Measurements from ENCODE around the gene CUL7.

CUL7 gene

DNA sequence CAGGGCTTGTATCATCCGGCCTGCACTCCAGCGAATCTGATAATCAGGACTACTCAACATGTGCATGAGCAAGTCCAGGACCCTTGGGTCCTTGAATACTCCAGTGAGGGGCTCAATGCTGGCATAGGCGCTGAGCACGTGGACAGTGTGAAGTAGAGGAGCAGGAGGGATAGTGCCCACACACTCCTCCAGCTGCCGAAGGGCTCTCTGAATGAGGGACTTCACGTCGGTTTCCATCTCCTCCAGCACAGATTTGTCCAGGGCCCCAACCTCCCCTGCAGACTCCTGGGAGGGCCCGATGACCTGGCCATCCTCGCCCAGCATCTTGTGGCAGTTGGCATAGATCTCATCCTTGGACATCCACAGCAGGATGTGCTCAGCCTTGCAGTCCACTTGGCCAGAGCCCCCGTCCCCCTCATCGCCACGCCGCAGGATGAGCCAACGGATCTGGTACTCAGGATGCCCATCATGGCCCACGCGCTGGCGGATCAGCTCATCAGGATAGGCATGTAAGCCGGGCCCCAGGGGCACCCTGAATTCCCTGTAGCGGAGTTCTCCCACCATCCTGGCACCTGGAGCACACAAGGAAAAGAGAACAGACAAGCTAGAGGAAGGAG is 1.3 kb downstream of the CUL7 start:
- Histone ChIP-seq H2BK5ac (ENCODE audit: low read length) (no peak overlapping the region), H2BK12ac (ENCODE audit: low read length) (no peak overlapping the region), H3K9ac (ENCODE audit: low read depth, low read length, poor library complexity) (peak overlapping the region; percentile 98), H3K9me3 (replicated peaks in 1 of 2; ENCODE audit: control insufficient read depth in 2 of 2, insufficient read depth in 1 of 2, low read depth in 1 of 2, low read length in 2 of 2) (no peaks in the 10 kb centered on the region), H2BK120ac (ENCODE audit: low read depth, low read length) (no peak overlapping the region), H3K18ac (ENCODE audit: low read length) (no peak overlapping the region), H4K8ac (ENCODE audit: low read depth, low read length) (no peak overlapping the region), H3K4me2 (ENCODE audit: insufficient read depth, low read length, poor library complexity, severe bottlenecking) (no peak overlapping the region), H2AK5ac (ENCODE audit: low read depth, low read length) (peak overlapping the region; percentile 91), H3K4me1 (ENCODE audit: control insufficient read depth in 2 of 2, insufficient read depth in 1 of 2, low read depth in 1 of 2, low read length in 2 of 2) (peaks cover 4 to 6% of the 10 kb centered on the region in 2 donors), H2BK15ac (ENCODE audit: low read length) (no peak overlapping the region), H3K27ac (replicated peaks; ENCODE audit: low read length) (no peak overlapping the region), H4K91ac (ENCODE audit: low read depth, low read length, poor library complexity) (no peak overlapping the region), H2AFZ (ENCODE audit: low read length) (no peak overlapping the region), H3K27me3 (ENCODE audit: control insufficient read depth in 3 of 3, insufficient read depth in 3 of 3, low read depth in 1 of 3, low read length in 3 of 3) (no peaks in the 10 kb centered on the region), H3K14ac (ENCODE audit: low read length) (no peak overlapping the region), H3K4me3 (ENCODE audit: low read length in 2 of 2) (peak overlapping the region in 1 of 2 donors; percentile 87), H3K4ac (ENCODE audit: low read length) (no peak overlapping the region), H3K79me1 (ENCODE audit: low read depth, low read length) (peaks cover 3% of the 10 kb centered on the region), H3K36me3 (replicated peaks in 1 of 2; ENCODE audit: control insufficient read depth in 2 of 2, insufficient read depth in 2 of 2, low read length in 2 of 2) (peaks cover 34 to 68% of the 10 kb centered on the region in 2 donors), H3K23ac (ENCODE audit: low read depth, low read length, poor library complexity) (peak overlapping the region; percentile 28)
- no CpG with 5 or more reads among the region's 19 CpGs for WGBS, 2 donors (ENCODE audit: extremely low coverage in 2 of 2, insufficient read length in 2 of 2, insufficient replicate concordance in 1 of 2)
- DNase-seq (ENCODE audit: low spot score): no peak

DNA sequence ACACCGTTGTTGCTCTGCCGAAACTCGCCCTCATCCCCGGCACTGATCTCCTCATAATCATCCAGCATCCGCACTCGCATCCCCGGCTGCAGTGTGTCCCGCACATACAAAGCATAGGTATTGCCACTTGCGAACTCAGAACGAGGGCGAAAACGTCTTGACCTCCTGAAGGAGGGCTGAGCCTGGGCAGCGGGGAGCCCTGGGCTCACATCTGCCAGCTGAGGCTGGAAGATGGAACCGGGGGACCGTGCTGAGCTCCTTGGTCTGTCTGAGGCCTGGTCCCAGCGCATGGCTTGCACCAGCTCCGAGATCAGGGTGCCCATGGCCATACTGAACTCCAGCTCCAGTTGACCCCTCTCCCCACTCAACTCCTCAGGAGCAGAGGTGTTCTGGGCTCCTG is 2.7 kb downstream of the CUL7 start:
- H3K36me3 ChIP-seq (replicated peaks in 1 of 2; ENCODE audit: control insufficient read depth in 2 of 2, insufficient read depth in 2 of 2, low read length in 2 of 2): peaks cover 44 to 75% of the 10 kb centered on the region in 2 donors
- WGBS, 2 donors (ENCODE audit: extremely low coverage in 2 of 2, insufficient read length in 2 of 2, insufficient replicate concordance in 1 of 2): no CpG with 5 or more reads among the region's 17 CpGs
- no peak overlapping the region for H3K27ac ChIP-seq (replicated peaks; ENCODE audit: low read length)
- H3K4me2 ChIP-seq (ENCODE audit: insufficient read depth, low read length, poor library complexity, severe bottlenecking): no peak overlapping the region
- H3K18ac ChIP-seq (ENCODE audit: low read length): no peak overlapping the region
- H3K14ac ChIP-seq (ENCODE audit: low read length): no peak overlapping the region
- no peak overlapping the region for H2BK5ac ChIP-seq (ENCODE audit: low read length)
- peaks cover 4 to 6% of the 10 kb centered on the region in 2 donors for H3K4me1 ChIP-seq (ENCODE audit: control insufficient read depth in 2 of 2, insufficient read depth in 1 of 2, low read depth in 1 of 2, low read length in 2 of 2)
- H3K4me3 ChIP-seq (ENCODE audit: low read length in 2 of 2): no peak overlapping the region
- H3K79me1 ChIP-seq (ENCODE audit: low read depth, low read length): peaks cover 3% of the 10 kb centered on the region
- no peak overlapping the region for H2AFZ ChIP-seq (ENCODE audit: low read length)
- H2BK15ac ChIP-seq (ENCODE audit: low read length): no peak overlapping the region
- no peak overlapping the region for H3K9ac ChIP-seq (ENCODE audit: low read depth, low read length, poor library complexity)
- no peaks in the 10 kb centered on the region for H3K9me3 ChIP-seq (replicated peaks in 1 of 2; ENCODE audit: control insufficient read depth in 2 of 2, insufficient read depth in 1 of 2, low read depth in 1 of 2, low read length in 2 of 2)
- H3K23ac ChIP-seq (ENCODE audit: low read depth, low read length, poor library complexity): no peak overlapping the region
- no peak overlapping the region for H2BK120ac ChIP-seq (ENCODE audit: low read depth, low read length)
- no peak overlapping the region for H4K8ac ChIP-seq (ENCODE audit: low read depth, low read length)
- no peaks in the 10 kb centered on the region for H3K27me3 ChIP-seq (ENCODE audit: control insufficient read depth in 3 of 3, insufficient read depth in 3 of 3, low read depth in 1 of 3, low read length in 3 of 3)
- no peak overlapping the region for H2AK5ac ChIP-seq (ENCODE audit: low read depth, low read length)
- H2BK12ac ChIP-seq (ENCODE audit: low read length): no peak overlapping the region
- H4K91ac ChIP-seq (ENCODE audit: low read depth, low read length, poor library complexity): no peak overlapping the region
- no peak overlapping the region for H3K4ac ChIP-seq (ENCODE audit: low read length)
- no peak for DNase-seq (ENCODE audit: low spot score)

DNA sequence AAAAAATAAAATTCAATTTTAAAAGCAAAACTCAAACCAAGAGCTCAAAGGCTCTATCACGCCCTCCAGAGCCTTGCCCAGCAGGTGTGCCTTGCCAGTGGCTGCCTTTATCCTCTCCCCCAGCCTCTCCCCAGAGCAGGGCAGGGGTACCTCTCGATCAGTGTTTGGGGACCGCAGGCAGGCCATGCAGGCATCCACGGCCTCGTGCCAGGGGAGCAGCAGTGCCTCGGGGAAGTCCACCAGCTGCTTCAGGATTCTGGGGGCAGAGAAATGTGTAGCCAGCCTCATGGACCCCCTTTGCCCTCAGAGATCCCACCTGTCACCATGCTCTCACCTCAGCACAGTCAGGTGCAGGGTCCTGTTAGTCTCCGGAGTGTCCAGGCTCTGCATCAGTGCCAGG is 5.7 kb downstream of the CUL7 start:
- H2AK5ac ChIP-seq (ENCODE audit: low read depth, low read length): no peak overlapping the region
- no peak for DNase-seq (ENCODE audit: low spot score)
- H3K23ac ChIP-seq (ENCODE audit: low read depth, low read length, poor library complexity): peak overlapping the region; percentile 59
- H3K79me1 ChIP-seq (ENCODE audit: low read depth, low read length): peaks cover 3% of the 10 kb centered on the region
- no peak overlapping the region for H3K4ac ChIP-seq (ENCODE audit: low read length)
- H4K91ac ChIP-seq (ENCODE audit: low read depth, low read length, poor library complexity): no peak overlapping the region
- H3K27ac ChIP-seq (replicated peaks; ENCODE audit: low read length): no peak overlapping the region
- no peak overlapping the region for H3K9ac ChIP-seq (ENCODE audit: low read depth, low read length, poor library complexity)
- peaks cover 0 to 4% of the 10 kb centered on the region in 2 donors for H3K9me3 ChIP-seq (replicated peaks in 1 of 2; ENCODE audit: control insufficient read depth in 2 of 2, insufficient read depth in 1 of 2, low read depth in 1 of 2, low read length in 2 of 2)
- peaks cover 1 to 5% of the 10 kb centered on the region in 2 donors for H3K4me1 ChIP-seq (ENCODE audit: control insufficient read depth in 2 of 2, insufficient read depth in 1 of 2, low read depth in 1 of 2, low read length in 2 of 2)
- H3K14ac ChIP-seq (ENCODE audit: low read length): no peak overlapping the region
- H2BK12ac ChIP-seq (ENCODE audit: low read length): no peak overlapping the region
- WGBS, 2 donors (ENCODE audit: extremely low coverage in 2 of 2, insufficient read length in 2 of 2, insufficient replicate concordance in 1 of 2): no CpG with 5 or more reads among the region's 7 CpGs
- no peak overlapping the region for H2AFZ ChIP-seq (ENCODE audit: low read length)
- H3K18ac ChIP-seq (ENCODE audit: low read length): no peak overlapping the region
- H4K8ac ChIP-seq (ENCODE audit: low read depth, low read length): no peak overlapping the region
- no peak overlapping the region for H2BK120ac ChIP-seq (ENCODE audit: low read depth, low read length)
- no peak overlapping the region for H2BK5ac ChIP-seq (ENCODE audit: low read length)
- H3K4me2 ChIP-seq (ENCODE audit: insufficient read depth, low read length, poor library complexity, severe bottlenecking): no peak overlapping the region
- no peaks in the 10 kb centered on the region for H3K27me3 ChIP-seq (ENCODE audit: control insufficient read depth in 3 of 3, insufficient read depth in 3 of 3, low read depth in 1 of 3, low read length in 3 of 3)
- peaks cover 55 to 87% of the 10 kb centered on the region in 2 donors for H3K36me3 ChIP-seq (replicated peaks in 1 of 2; ENCODE audit: control insufficient read depth in 2 of 2, insufficient read depth in 2 of 2, low read length in 2 of 2)
- no peak overlapping the region for H3K4me3 ChIP-seq (ENCODE audit: low read length in 2 of 2)
- no peak overlapping the region for H2BK15ac ChIP-seq (ENCODE audit: low read length)

GRCh38 chr6:43045371-43045930 is 8.2 kb downstream of the CUL7 start:
- no peak overlapping the region for H2BK15ac ChIP-seq (ENCODE audit: low read length)
- H3K79me1 ChIP-seq (ENCODE audit: low read depth, low read length): no peaks in the 10 kb centered on the region
- no peak overlapping the region for H3K18ac ChIP-seq (ENCODE audit: low read length)
- H3K9me3 ChIP-seq (replicated peaks in 1 of 2; ENCODE audit: control insufficient read depth in 2 of 2, insufficient read depth in 1 of 2, low read depth in 1 of 2, low read length in 2 of 2): peaks cover 0 to 5% of the 10 kb centered on the region in 2 donors
- no peak overlapping the region for H3K4ac ChIP-seq (ENCODE audit: low read length)
- no peak overlapping the region for H2AFZ ChIP-seq (ENCODE audit: low read length)
- H2BK5ac ChIP-seq (ENCODE audit: low read length): no peak overlapping the region
- no peak overlapping the region for H4K8ac ChIP-seq (ENCODE audit: low read depth, low read length)
- no peak overlapping the region for H3K9ac ChIP-seq (ENCODE audit: low read depth, low read length, poor library complexity)
- peaks cover 57 to 88% of the 10 kb centered on the region in 2 donors for H3K36me3 ChIP-seq (replicated peaks in 1 of 2; ENCODE audit: control insufficient read depth in 2 of 2, insufficient read depth in 2 of 2, low read length in 2 of 2)
- peak overlapping the region; percentile 19 for H2BK12ac ChIP-seq (ENCODE audit: low read length)
- DNase-seq (ENCODE audit: low spot score): no peak
- H3K14ac ChIP-seq (ENCODE audit: low read length): no peak overlapping the region
- no peak overlapping the region for H3K4me3 ChIP-seq (ENCODE audit: low read length in 2 of 2)
- no peak overlapping the region for H4K91ac ChIP-seq (ENCODE audit: low read depth, low read length, poor library complexity)
- H2AK5ac ChIP-seq (ENCODE audit: low read depth, low read length): no peak overlapping the region
- WGBS, 2 donors (ENCODE audit: extremely low coverage in 2 of 2, insufficient read length in 2 of 2, insufficient replicate concordance in 1 of 2): no CpG with 5 or more reads among the region's 11 CpGs
- H3K4me1 ChIP-seq (ENCODE audit: control insufficient read depth in 2 of 2, insufficient read depth in 1 of 2, low read depth in 1 of 2, low read length in 2 of 2): no peaks in the 10 kb centered on the region
- H3K27me3 ChIP-seq (ENCODE audit: control insufficient read depth in 3 of 3, insufficient read depth in 3 of 3, low read depth in 1 of 3, low read length in 3 of 3): no peaks in the 10 kb centered on the region
- no peak overlapping the region for H2BK120ac ChIP-seq (ENCODE audit: low read depth, low read length)
- no peak overlapping the region for H3K4me2 ChIP-seq (ENCODE audit: insufficient read depth, low read length, poor library complexity, severe bottlenecking)
- no peak overlapping the region for H3K23ac ChIP-seq (ENCODE audit: low read depth, low read length, poor library complexity)
- no peak overlapping the region for H3K27ac ChIP-seq (replicated peaks; ENCODE audit: low read length)

All from neuronal stem cell (in vitro differentiated cells).